Nephron (organoid): ENCODE data around the gene SCFD1.

Experiments
- H3K27ac Mint-ChIP-seq, 3 experiments: 2 replicates each; pipeline ENCODE4 v1.8.0; 2020; ENCODE audit warnings: mixed read lengths in 3 of 3, mild to moderate bottlenecking in 2 of 3, moderate library complexity in 1 of 3
- H3K27me3 Mint-ChIP-seq: 2 replicates; pipeline ENCODE4 v1.8.0; 2021; ENCODE audit warnings: low read depth, mild to moderate bottlenecking, moderate library complexity, mixed read lengths
- H3K36me3 Mint-ChIP-seq: 2 replicates; pipeline ENCODE4 v1.8.0; 2020; ENCODE audit warnings: low read depth, mixed read lengths
- H3K4me1 Mint-ChIP-seq: 2 replicates; pipeline ENCODE4 v1.8.0; 2020; ENCODE audit warnings: mixed read lengths
- H3K4me3 Mint-ChIP-seq, 3 experiments: 2 replicates each; pipeline ENCODE4 v1.8.0; 2020; ENCODE audit warnings: mild to moderate bottlenecking in 3 of 3, mixed read lengths in 3 of 3, moderate library complexity in 2 of 3
- H3K9me3 Mint-ChIP-seq: 2 replicates; pipeline ENCODE4 v1.8.0; 2020; ENCODE audit warnings: mixed read lengths
- TF ChIP-seq, protein P1 (sequence below), 3 experiments: fragments of 200-600 bp; sonication (generic); IDR thresholded peaks; one replicate each; pipeline ENCODE4 v1.5.0; 2021; ENCODE audit warnings: antibody characterized with exemption in 3 of 3; ENCODE audit not compliant: unreplicated experiment in 3 of 3

The SCFD1 gene

DNA sequence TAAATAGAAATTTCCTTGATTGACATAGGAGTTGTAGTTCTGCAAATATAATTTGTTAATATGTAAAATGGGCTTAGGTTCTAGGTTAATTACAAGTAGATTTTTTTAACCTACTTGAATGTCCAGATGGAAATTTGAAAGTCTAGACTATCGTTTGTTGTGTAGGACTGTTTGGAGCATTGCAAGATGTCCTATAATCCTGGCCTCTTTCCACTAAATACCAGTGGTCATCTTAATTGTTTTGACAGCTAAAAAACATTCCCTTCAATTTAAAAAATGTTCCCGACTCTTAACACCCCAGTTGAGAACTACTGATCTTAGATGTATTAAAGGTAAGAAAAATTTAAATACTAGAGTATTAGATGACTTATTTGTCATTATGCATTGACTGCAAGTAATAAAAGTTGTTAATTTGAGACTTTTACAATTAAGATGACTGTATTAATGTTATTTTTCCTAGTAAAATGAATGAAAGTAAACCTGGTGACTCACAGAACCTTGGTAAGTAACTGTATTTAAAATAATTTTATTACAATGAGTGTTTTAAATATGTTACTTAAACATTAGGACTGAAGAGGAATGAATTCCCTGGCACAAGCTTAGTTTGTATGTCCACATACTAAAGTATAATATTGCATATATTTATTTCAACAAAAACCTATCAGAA, 41.4 kb upstream of the SCFD1 start:
- Mint-ChIP-seq H3K36me3 (peaks cover 60% of the 10 kb centered on the region), H3K27me3 (no peaks in the 10 kb centered on the region), H3K27ac (no peak overlapping the region), H3K9me3 (peaks cover 29% of the 10 kb centered on the region), H3K4me3 (no peak overlapping the region), H3K4me1 (no peaks in the 10 kb centered on the region)
- TF ChIP-seq, protein P1, sequence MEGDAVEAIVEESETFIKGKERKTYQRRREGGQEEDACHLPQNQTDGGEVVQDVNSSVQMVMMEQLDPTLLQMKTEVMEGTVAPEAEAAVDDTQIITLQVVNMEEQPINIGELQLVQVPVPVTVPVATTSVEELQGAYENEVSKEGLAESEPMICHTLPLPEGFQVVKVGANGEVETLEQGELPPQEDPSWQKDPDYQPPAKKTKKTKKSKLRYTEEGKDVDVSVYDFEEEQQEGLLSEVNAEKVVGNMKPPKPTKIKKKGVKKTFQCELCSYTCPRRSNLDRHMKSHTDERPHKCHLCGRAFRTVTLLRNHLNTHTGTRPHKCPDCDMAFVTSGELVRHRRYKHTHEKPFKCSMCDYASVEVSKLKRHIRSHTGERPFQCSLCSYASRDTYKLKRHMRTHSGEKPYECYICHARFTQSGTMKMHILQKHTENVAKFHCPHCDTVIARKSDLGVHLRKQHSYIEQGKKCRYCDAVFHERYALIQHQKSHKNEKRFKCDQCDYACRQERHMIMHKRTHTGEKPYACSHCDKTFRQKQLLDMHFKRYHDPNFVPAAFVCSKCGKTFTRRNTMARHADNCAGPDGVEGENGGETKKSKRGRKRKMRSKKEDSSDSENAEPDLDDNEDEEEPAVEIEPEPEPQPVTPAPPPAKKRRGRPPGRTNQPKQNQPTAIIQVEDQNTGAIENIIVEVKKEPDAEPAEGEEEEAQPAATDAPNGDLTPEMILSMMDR (IDR thresholded peaks at IDR 0.05; ENCODE audit: unreplicated experiment in 3 of 3) = no peak

DNA sequence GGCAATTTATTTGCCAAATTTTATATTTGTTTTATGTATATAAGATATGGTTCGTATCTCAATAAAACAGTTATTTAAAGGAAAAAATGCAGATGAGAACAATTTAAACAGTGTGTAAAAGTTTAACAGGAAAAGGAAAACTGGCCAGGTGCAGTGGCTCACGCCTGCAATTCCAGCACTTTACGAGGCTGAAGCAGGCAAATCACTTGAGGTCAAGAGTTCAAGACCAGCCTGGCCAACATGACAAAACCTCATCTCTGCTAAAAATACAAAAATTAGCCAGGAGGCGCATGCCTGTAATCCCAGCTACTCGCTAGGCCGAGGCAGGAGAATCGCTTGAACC, 40.9 kb upstream of the SCFD1 start:
- peaks cover 32% of the 10 kb centered on the region for H3K9me3 Mint-ChIP-seq
- H3K27ac Mint-ChIP-seq = no peak overlapping the region
- peaks cover 60% of the 10 kb centered on the region for H3K36me3 Mint-ChIP-seq
- TF ChIP-seq, protein P1 (IDR thresholded peaks at IDR 0.05; ENCODE audit: unreplicated experiment in 3 of 3) = no peak
- H3K4me1 Mint-ChIP-seq = no peaks in the 10 kb centered on the region
- H3K4me3 Mint-ChIP-seq = no peak overlapping the region
- no peaks in the 10 kb centered on the region for H3K27me3 Mint-ChIP-seq

DNA sequence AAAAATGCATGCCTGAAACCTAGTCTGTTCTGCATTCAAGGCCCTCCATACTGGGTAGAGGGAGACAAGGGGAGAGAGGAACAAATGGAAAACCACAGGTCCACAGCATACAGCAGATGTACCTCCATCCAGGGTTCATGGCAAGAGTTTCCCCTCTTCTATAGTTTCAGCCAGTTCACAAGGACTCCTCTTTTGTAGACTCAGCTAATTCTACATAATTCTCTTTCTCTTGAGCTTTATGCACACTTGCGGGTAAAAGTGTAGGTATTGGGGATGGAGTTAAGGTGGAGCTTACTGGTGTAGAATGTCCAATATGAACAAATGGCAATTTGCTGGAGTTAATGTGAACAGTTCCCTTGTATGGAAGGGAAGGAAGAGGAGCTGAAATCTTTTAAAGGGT, 39.7 kb upstream of the SCFD1 start:
- Mint-ChIP-seq H3K4me1 (no peaks in the 10 kb centered on the region), H3K4me3 (no peak overlapping the region), H3K27ac (no peak overlapping the region), H3K27me3 (no peaks in the 10 kb centered on the region), H3K36me3 (peaks cover 65% of the 10 kb centered on the region), H3K9me3 (peaks cover 33% of the 10 kb centered on the region)
- TF ChIP-seq, protein P1 (IDR thresholded peaks at IDR 0.05; ENCODE audit: unreplicated experiment in 3 of 3) = no peak

DNA sequence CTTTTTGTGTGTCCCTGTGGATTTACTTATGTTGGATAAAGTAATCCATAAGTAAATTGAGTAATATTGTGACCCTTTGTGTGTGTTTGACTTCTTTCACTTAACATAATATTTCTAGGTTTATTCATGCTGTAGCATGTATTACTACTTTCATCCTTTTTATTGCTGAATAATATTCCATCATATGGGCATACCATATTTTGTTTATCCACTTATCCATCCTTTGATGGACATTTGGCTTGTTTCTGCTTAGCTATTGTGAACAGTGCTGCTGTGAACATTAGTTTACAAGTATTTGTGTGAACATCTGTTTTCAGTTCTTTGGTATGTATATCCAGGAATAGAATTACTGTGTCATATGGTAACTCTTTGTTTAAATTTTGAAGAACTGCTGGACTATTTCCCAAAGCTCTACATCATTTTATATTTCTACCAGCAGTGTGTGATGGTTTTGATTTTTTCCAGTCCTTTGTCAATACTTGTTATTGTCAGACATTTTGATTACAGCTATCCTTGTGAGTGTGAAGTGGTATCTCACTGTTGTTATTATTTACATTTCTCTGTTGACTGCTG, 38.0 kb upstream of the SCFD1 start:
- no peak overlapping the region for H3K27ac Mint-ChIP-seq
- H3K36me3 Mint-ChIP-seq = peaks cover 66% of the 10 kb centered on the region
- H3K27me3 Mint-ChIP-seq = no peaks in the 10 kb centered on the region
- TF ChIP-seq, protein P1 (IDR thresholded peaks at IDR 0.05; ENCODE audit: unreplicated experiment in 3 of 3) = no peak
- H3K4me1 Mint-ChIP-seq = no peaks in the 10 kb centered on the region
- H3K4me3 Mint-ChIP-seq = no peak overlapping the region
- H3K9me3 Mint-ChIP-seq = peaks cover 33% of the 10 kb centered on the region

DNA sequence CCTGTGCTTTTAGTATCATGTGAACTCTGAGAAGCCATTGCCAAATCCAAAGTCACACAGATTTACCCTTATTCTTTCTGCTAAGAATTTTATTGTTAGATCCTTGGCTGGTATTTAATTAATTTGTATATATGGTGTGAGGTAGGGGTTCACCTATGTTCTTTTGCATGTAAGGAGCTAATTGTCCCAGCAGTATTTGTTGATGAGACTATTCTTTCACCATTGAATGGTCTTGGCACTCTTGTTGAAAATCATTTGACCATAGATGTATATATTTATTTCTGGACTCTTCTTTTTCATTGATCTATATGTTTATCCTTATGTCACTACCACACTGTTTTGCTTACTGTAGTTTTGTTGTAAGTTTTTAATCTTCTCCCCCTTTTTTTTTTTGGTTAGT, 36.9 kb upstream of the SCFD1 start:
- H3K9me3 Mint-ChIP-seq = peaks cover 33% of the 10 kb centered on the region
- TF ChIP-seq, protein P1 (IDR thresholded peaks at IDR 0.05; ENCODE audit: unreplicated experiment in 3 of 3) = no peak
- H3K27me3 Mint-ChIP-seq = no peaks in the 10 kb centered on the region
- no peak overlapping the region for H3K4me3 Mint-ChIP-seq
- H3K27ac Mint-ChIP-seq = no peak overlapping the region
- no peaks in the 10 kb centered on the region for H3K4me1 Mint-ChIP-seq
- peaks cover 76% of the 10 kb centered on the region for H3K36me3 Mint-ChIP-seq

DNA sequence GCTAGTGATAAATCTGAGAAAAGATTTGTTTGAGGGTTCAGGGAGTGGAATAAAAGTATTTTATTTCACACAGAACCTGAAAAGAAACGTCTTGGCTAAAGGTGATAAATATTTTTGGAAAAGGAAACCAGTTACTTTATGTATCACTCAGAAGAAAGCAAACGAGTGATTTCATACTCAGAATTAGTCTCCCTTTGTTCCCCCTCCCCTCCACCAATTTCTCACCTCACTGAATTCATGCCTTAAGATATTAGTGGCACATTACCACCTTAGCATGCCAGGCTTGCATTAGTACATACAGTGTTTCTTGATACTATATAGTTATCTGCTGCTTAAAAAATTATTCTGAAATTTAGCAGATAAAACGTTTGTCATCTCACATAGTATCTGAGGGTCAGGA, 35.0 kb upstream of the SCFD1 start:
- TF ChIP-seq, protein P1 (IDR thresholded peaks at IDR 0.05; ENCODE audit: unreplicated experiment in 3 of 3) = no peak
- H3K27ac Mint-ChIP-seq = no peak overlapping the region
- H3K36me3 Mint-ChIP-seq = peaks cover 85% of the 10 kb centered on the region
- no peaks in the 10 kb centered on the region for H3K4me1 Mint-ChIP-seq
- no peaks in the 10 kb centered on the region for H3K27me3 Mint-ChIP-seq
- H3K4me3 Mint-ChIP-seq = no peak overlapping the region
- H3K9me3 Mint-ChIP-seq = peaks cover 33% of the 10 kb centered on the region
